Glomerular visceral epithelial cell (primary cell): ENCODE measurements around the gene BHLHE40.
A peak's percentile ranks its signal among the peaks of the same experiment; 100 is the strongest.

Experiments
- DNase-seq: peaks from one replicate; pipeline ENCODE4 v3.0.0-alpha.2; 2016; ENCODE audit errors: extremely low spot score

BHLHE40 gene

GRCh38 chr3:4983739-4984510 lies 4.7 kb downstream of the BHLHE40 start:
- peak; percentile 95 for DNase-seq

- DNase-seq, result no peak
Observed at GRCh38 chr3:4984511-4984864, 5.3 kb downstream of the BHLHE40 start.

- DNase-seq, result peak; percentile 87
Observed at GRCh38 chr3:4985330-4986174, 6.3 kb downstream of the BHLHE40 start.

- peak; percentile 49 for DNase-seq
Observed at GRCh38 chr3:4986175-4986781, 7.0 kb downstream of the BHLHE40 start.

GRCh38 chr3:4986782-4987537 lies 7.7 kb downstream of the BHLHE40 start:
- peak; percentile 98 for DNase-seq

GRCh38 chr3:4987538-4988296 lies 8.5 kb downstream of the BHLHE40 start:
- DNase-seq, result no peak

- DNase-seq, result no peak
Observed at GRCh38 chr3:4988983-4989834, 10.0 kb downstream of the BHLHE40 start.

- DNase-seq, result no peak
Observed at GRCh38 chr3:4990069-4990468, 10.8 kb downstream of the BHLHE40 start.

GRCh38 chr3:4992118-4992517 lies 12.9 kb downstream of the BHLHE40 start:
- DNase-seq, result no peak

- no peak for DNase-seq
Observed at GRCh38 chr3:4993276-4994143, 14.3 kb downstream of the BHLHE40 start.

- no peak for DNase-seq
Observed at GRCh38 chr3:4994144-4994730, 15.0 kb downstream of the BHLHE40 start.

- peak; percentile 95 for DNase-seq
Observed at GRCh38 chr3:4994823-4995499, 15.7 kb downstream of the BHLHE40 start.

GRCh38 chr3:4995500-4996053 lies 16.3 kb downstream of the BHLHE40 start:
- DNase-seq, result peak; percentile 95

GRCh38 chr3:4996223-4996765 lies 17.1 kb downstream of the BHLHE40 start:
- DNase-seq, result no peak

- no peak for DNase-seq
Observed at GRCh38 chr3:4996771-4997291, 17.6 kb downstream of the BHLHE40 start.

GRCh38 chr3:4997946-4998345 lies 18.7 kb downstream of the BHLHE40 start:
- DNase-seq, result no peak

- DNase-seq, result no peak
Observed at GRCh38 chr3:4999531-5000184, 20.4 kb downstream of the BHLHE40 start.
